Peyer's patch (tissue), 4 donors: Measurements from ENCODE around the gene ATP6AP1. TPM values are rescaled to one million over a fixed set of nuclear protein-coding genes. Genes with fewer than 3 reads are reported as not detected.

Experiments
- DNase-seq, 3 donors: peaks; one replicate each; pipeline ENCODE4 v3.0.0-alpha.2; 2017 to 2019
- H3K27ac ChIP-seq, 4 donors: fragments of 200-600 bp; sonication (generic); one replicate each; pipeline ENCODE4 v1.5.1; 2016 to 2019
- H3K27me3 ChIP-seq, 2 donors: fragments of 200-600 bp; sonication (generic); one replicate each; pipeline ENCODE4 v1.5.1; 2019
- H3K36me3 ChIP-seq, 3 donors: fragments of 200-600 bp; sonication (generic); one replicate each; pipeline ENCODE4 v1.5.1; 2016 to 2019
- H3K4me1 ChIP-seq, 4 donors: fragments of 200-600 bp; sonication (generic); one replicate each; pipeline ENCODE4 v1.5.1; 2016 to 2019
- H3K4me3 ChIP-seq, 4 donors: fragments of 200-600 bp; sonication (generic); 1 replicate in 3 of 4; 2 replicates in 1 of 4; pipeline ENCODE4 v1.5.1; 2016 to 2019; ENCODE audit warnings: mild to moderate bottlenecking in 1 of 4
- H3K9me3 ChIP-seq, 4 donors: fragments of 200-600 bp; sonication (generic); one replicate each; pipeline ENCODE4 v1.5.1; 2016 to 2019; ENCODE audit warnings: mild to moderate bottlenecking in 1 of 4
- POLR2A ChIP-seq, 2 donors: fragments of 450-650 bp; IDR thresholded peaks; one replicate each; pipeline ENCODE4 v1.5.1; 2017; ENCODE audit warnings: antibody characterized with exemption in 2 of 2, mild to moderate bottlenecking in 2 of 2, moderate library complexity in 2 of 2
- total RNA-seq, 4 donors: library from RNA; depleted of rRNA; stranded (reverse); fragments of >200 nt; gene quantifications; one replicate each; pipeline ENCODE4 v1.1.0, GENCODE V29; 2016
- TF ChIP-seq, protein P1 (sequence below), 6 experiments: fragments of 450-650 bp in 4 of 6; fragments of 200-600 bp in 2 of 6; sonication (generic) in 1 of 6; IDR thresholded peaks; one replicate each; pipeline ENCODE4 v1.5.1; 2017 to 2019; ENCODE audit warnings: antibody characterized with exemption in 6 of 6, mild to moderate bottlenecking in 3 of 6, moderate library complexity in 1 of 6

The ATP6AP1 gene
- total RNA-seq, 4 donors from 2014 or later = 11.6 to 80.0 (median 54.9) TPM

GRCh38 chrX:154401045-154401799 is 27.3 kb upstream of the ATP6AP1 start:
- peaks cover 0 to 12% (median 0%) of the 10 kb centered on the region in 4 donors for H3K4me1 ChIP-seq
- TF ChIP-seq POLR2A (IDR thresholded peaks at IDR 0.05) = no peak
- TF ChIP-seq, protein P1, sequence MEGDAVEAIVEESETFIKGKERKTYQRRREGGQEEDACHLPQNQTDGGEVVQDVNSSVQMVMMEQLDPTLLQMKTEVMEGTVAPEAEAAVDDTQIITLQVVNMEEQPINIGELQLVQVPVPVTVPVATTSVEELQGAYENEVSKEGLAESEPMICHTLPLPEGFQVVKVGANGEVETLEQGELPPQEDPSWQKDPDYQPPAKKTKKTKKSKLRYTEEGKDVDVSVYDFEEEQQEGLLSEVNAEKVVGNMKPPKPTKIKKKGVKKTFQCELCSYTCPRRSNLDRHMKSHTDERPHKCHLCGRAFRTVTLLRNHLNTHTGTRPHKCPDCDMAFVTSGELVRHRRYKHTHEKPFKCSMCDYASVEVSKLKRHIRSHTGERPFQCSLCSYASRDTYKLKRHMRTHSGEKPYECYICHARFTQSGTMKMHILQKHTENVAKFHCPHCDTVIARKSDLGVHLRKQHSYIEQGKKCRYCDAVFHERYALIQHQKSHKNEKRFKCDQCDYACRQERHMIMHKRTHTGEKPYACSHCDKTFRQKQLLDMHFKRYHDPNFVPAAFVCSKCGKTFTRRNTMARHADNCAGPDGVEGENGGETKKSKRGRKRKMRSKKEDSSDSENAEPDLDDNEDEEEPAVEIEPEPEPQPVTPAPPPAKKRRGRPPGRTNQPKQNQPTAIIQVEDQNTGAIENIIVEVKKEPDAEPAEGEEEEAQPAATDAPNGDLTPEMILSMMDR (IDR thresholded peaks at IDR 0.05) = no peak
- no peaks in the 10 kb centered on the region for H3K9me3 ChIP-seq
- no peak for DNase-seq
- no peaks in the 10 kb centered on the region for H3K27me3 ChIP-seq
- no peak overlapping the region for H3K4me3 ChIP-seq
- H3K36me3 ChIP-seq = peaks cover 0 to 21% (median 0%) of the 10 kb centered on the region in 3 donors
- no peak overlapping the region for H3K27ac ChIP-seq

DNA sequence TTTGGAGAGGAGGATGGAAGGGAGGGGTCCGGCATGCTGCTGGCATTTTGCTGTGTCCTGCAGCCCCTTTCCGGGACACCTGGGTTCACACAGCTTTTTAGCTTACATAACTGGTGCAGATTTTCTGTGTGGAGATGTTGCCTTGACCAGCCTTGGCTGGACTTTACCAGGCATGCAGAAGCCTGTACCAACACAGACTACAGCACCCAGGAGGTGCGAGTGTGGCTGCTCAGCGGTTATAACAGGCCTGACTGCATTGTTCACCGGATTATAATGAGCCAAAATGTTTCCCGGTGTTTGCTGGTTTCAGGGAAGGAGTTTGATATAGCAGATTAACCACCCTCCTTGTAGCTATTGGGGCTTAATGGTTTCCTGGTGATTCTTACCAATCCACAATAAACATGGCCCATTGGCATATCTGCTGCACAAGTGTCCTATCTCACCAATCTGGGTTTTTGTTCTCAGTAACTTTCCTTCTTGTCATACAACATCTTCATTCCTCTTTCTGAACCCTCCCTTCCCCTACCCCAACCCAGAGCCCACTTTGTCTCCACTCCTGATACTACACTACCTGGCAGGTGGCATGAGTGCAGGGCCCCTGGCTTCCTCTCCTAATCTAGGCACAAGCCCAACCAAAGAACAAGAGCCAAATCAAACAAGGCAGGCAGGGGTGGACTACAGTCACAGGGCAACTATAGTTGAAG is 26.4 kb upstream of the ATP6AP1 start:
- peaks cover 0 to 21% (median 0%) of the 10 kb centered on the region in 3 donors for H3K36me3 ChIP-seq
- H3K27ac ChIP-seq = no peak overlapping the region
- DNase-seq = no peak
- no peaks in the 10 kb centered on the region for H3K9me3 ChIP-seq
- TF ChIP-seq POLR2A (IDR thresholded peaks at IDR 0.05) = no peak
- TF ChIP-seq, protein P1 (IDR thresholded peaks at IDR 0.05) = no peak
- H3K4me1 ChIP-seq = peaks cover 0 to 12% (median 0%) of the 10 kb centered on the region in 4 donors
- no peak overlapping the region for H3K4me3 ChIP-seq
- no peaks in the 10 kb centered on the region for H3K27me3 ChIP-seq

- H3K27me3 ChIP-seq = no peaks in the 10 kb centered on the region
- no peak for TF ChIP-seq POLR2A (IDR thresholded peaks at IDR 0.05)
- TF ChIP-seq, protein P1 (IDR thresholded peaks at IDR 0.05) = no peak
- H3K36me3 ChIP-seq = peaks cover 0 to 21% (median 0%) of the 10 kb centered on the region in 3 donors
- H3K9me3 ChIP-seq = no peaks in the 10 kb centered on the region
- H3K27ac ChIP-seq = no peak overlapping the region
- H3K4me1 ChIP-seq = peaks cover 0 to 12% (median 0%) of the 10 kb centered on the region in 4 donors
- H3K4me3 ChIP-seq = no peak overlapping the region
- DNase-seq = no peak
These were observed 25.8 kb upstream of the ATP6AP1 start for GRCh38 chrX:154402622-154403127.

- no peak for DNase-seq
- Histone ChIP-seq H3K4me3 (no peak overlapping the region), H3K27ac (no peak overlapping the region), H3K4me1 (peaks cover 0 to 12% (median 0%) of the 10 kb centered on the region in 4 donors), H3K27me3 (no peaks in the 10 kb centered on the region), H3K9me3 (no peaks in the 10 kb centered on the region), H3K36me3 (peaks cover 0 to 21% (median 0%) of the 10 kb centered on the region in 3 donors)
- TF ChIP-seq POLR2A (IDR thresholded peaks at IDR 0.05) = no peak
- TF ChIP-seq, protein P1 (IDR thresholded peaks at IDR 0.05) = no peak
These were observed 25.3 kb upstream of the ATP6AP1 start for GRCh38 chrX:154403192-154403591.

GRCh38 chrX:154403858-154404257 is 24.6 kb upstream of the ATP6AP1 start:
- Histone ChIP-seq H3K27ac (no peak overlapping the region), H3K4me3 (no peak overlapping the region)
- no peak for DNase-seq

More at GRCh38 chrX:154403858-154404257, 24.6 kb upstream of the ATP6AP1 start:
- peaks cover 0 to 21% (median 0%) of the 10 kb centered on the region in 3 donors for H3K36me3 ChIP-seq
- H3K27me3 ChIP-seq = no peaks in the 10 kb centered on the region
- peaks cover 0 to 12% (median 0%) of the 10 kb centered on the region in 4 donors for H3K4me1 ChIP-seq
- H3K9me3 ChIP-seq = no peaks in the 10 kb centered on the region
- no peak for TF ChIP-seq POLR2A (IDR thresholded peaks at IDR 0.05)
- TF ChIP-seq, protein P1 (IDR thresholded peaks at IDR 0.05) = no peak
